Measurements from ENCODE around the gene MCEMP1. TPM values are rescaled to one million over a fixed set of nuclear protein-coding genes. Genes with fewer than 3 reads are reported as not detected.

MCEMP1 gene
- total RNA-seq, 1 experiment from 2014 or later: 4.0 TPM

- no TSS peak for BruUV-seq (replicated peaks)
- H3K27me3 ChIP-seq (replicated peaks; ENCODE audit: insufficient read depth, low read depth, low read length, poor library complexity): no peaks in the 10 kb centered on the region
- H3K4me3 ChIP-seq (ENCODE audit: low read depth, low read length, poor library complexity, severe bottlenecking): no peak overlapping the region
- ChIA-PET CTCF (no interaction called here), POLR2A (ENCODE audit: low non-redundant PET) (no interaction called here)
- H3K9me3 ChIP-seq (ENCODE audit: low read depth, low read length, poor library complexity, severe bottlenecking): no peaks in the 10 kb centered on the region
- no peak overlapping the region for H3K27ac ChIP-seq (ENCODE audit: low read depth, low read length, poor library complexity, severe bottlenecking)
- DNase-seq (ENCODE audit: low spot score): no peak
- intact Hi-C loops (cut with micrococcal nuclease; ENCODE audit: unreplicated experiment): no loop called here
- no peak for TF ChIP-seq EZH2 (IDR thresholded peaks at IDR 0.05; ENCODE audit: borderline replicate concordance, low read depth, low read length, poor library complexity, severe bottlenecking)
- TF ChIP-seq, protein P1, sequence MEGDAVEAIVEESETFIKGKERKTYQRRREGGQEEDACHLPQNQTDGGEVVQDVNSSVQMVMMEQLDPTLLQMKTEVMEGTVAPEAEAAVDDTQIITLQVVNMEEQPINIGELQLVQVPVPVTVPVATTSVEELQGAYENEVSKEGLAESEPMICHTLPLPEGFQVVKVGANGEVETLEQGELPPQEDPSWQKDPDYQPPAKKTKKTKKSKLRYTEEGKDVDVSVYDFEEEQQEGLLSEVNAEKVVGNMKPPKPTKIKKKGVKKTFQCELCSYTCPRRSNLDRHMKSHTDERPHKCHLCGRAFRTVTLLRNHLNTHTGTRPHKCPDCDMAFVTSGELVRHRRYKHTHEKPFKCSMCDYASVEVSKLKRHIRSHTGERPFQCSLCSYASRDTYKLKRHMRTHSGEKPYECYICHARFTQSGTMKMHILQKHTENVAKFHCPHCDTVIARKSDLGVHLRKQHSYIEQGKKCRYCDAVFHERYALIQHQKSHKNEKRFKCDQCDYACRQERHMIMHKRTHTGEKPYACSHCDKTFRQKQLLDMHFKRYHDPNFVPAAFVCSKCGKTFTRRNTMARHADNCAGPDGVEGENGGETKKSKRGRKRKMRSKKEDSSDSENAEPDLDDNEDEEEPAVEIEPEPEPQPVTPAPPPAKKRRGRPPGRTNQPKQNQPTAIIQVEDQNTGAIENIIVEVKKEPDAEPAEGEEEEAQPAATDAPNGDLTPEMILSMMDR (conservative IDR thresholded peaks at IDR 0.05; ENCODE audit: low read depth, low read length): no peak
- no peaks in the 10 kb centered on the region for H3K36me3 ChIP-seq (ENCODE audit: insufficient read depth, low read length, poor library complexity, severe bottlenecking)
- H3K4me1 ChIP-seq (ENCODE audit: insufficient read depth, low read length, poor library complexity, severe bottlenecking): no peaks in the 10 kb centered on the region
Measured at GRCh38 chr19:7718668-7719067, 41.8 kb downstream of the MCEMP1 start.

DNA sequence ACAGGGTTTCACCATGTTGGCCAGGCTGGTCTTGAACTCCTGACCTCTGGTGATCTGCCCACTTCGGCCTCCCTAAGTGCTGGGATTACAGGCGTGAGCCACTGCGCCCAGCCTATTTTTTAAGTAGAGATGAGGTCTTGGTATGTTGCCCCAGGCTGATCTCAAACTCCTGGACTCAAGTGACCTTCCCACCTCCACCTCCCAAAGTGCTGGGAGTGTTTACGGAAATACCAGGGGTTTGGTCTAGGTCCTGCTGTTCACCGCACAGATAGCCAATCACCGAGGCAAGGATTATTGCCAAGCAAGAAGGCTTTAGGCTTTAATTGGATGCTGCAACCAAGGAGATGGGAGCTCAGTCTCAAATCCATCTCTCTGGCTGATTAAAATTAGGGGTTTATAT is 43.5 kb downstream of the MCEMP1 start:
- ChIA-PET POLR2A (ENCODE audit: low non-redundant PET) (no interaction called here), CTCF (no interaction called here)
- BruUV-seq (replicated peaks): no TSS peak
- H3K4me1 ChIP-seq (ENCODE audit: insufficient read depth, low read length, poor library complexity, severe bottlenecking): no peaks in the 10 kb centered on the region
- intact Hi-C loops (cut with micrococcal nuclease; ENCODE audit: unreplicated experiment): no loop called here
- H3K27ac ChIP-seq (ENCODE audit: low read depth, low read length, poor library complexity, severe bottlenecking): no peak overlapping the region
- no peaks in the 10 kb centered on the region for H3K9me3 ChIP-seq (ENCODE audit: low read depth, low read length, poor library complexity, severe bottlenecking)
- no peaks in the 10 kb centered on the region for H3K27me3 ChIP-seq (replicated peaks; ENCODE audit: insufficient read depth, low read depth, low read length, poor library complexity)
- H3K36me3 ChIP-seq (ENCODE audit: insufficient read depth, low read length, poor library complexity, severe bottlenecking): no peaks in the 10 kb centered on the region
- no peak overlapping the region for H3K4me3 ChIP-seq (ENCODE audit: low read depth, low read length, poor library complexity, severe bottlenecking)
- DNase-seq (ENCODE audit: low spot score): no peak
- no peak for TF ChIP-seq EZH2 (IDR thresholded peaks at IDR 0.05; ENCODE audit: borderline replicate concordance, low read depth, low read length, poor library complexity, severe bottlenecking)
- TF ChIP-seq, protein P1 (conservative IDR thresholded peaks at IDR 0.05; ENCODE audit: low read depth, low read length): no peak

DNA sequence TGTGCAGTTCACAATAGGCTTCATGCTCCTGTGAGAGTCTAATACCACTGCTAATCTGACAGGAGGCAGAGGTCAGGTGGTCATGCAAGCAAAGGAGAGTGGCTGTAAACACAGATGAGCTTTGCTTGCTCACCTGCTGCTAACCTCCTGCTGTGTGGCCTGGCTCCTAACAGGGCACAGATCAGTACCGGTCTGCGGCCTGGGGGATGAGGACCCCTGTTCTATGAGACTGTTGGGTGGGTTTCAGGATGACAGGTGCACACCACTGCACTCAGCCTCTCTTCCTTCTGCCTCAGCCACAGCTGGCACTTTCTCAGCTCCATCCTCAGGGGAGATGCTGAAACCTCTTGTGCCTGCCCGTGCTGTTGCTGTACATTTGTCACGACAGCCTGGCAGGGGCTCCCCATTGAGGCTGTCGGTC is 45.4 kb downstream of the MCEMP1 start:
- Histone ChIP-seq H3K27ac (ENCODE audit: low read depth, low read length, poor library complexity, severe bottlenecking) (no peak overlapping the region), H3K36me3 (ENCODE audit: insufficient read depth, low read length, poor library complexity, severe bottlenecking) (no peaks in the 10 kb centered on the region), H3K9me3 (ENCODE audit: low read depth, low read length, poor library complexity, severe bottlenecking) (no peaks in the 10 kb centered on the region), H3K4me3 (ENCODE audit: low read depth, low read length, poor library complexity, severe bottlenecking) (no peak overlapping the region), H3K4me1 (ENCODE audit: insufficient read depth, low read length, poor library complexity, severe bottlenecking) (no peaks in the 10 kb centered on the region), H3K27me3 (replicated peaks; ENCODE audit: insufficient read depth, low read depth, low read length, poor library complexity) (peaks cover under 1% of the 10 kb centered on the region)
- ChIA-PET CTCF (no interaction called here), POLR2A (ENCODE audit: low non-redundant PET) (no interaction called here)
- BruUV-seq (replicated peaks): no TSS peak
- no peak for DNase-seq (ENCODE audit: low spot score)
- intact Hi-C loops (cut with micrococcal nuclease; ENCODE audit: unreplicated experiment): no loop called here
- TF ChIP-seq, protein P1 (conservative IDR thresholded peaks at IDR 0.05; ENCODE audit: low read depth, low read length): no peak
- no peak for TF ChIP-seq EZH2 (IDR thresholded peaks at IDR 0.05; ENCODE audit: borderline replicate concordance, low read depth, low read length, poor library complexity, severe bottlenecking)

All from A673 (cell line).